ENCODE results near the gene GHRH. TPM values are rescaled to one million over a fixed set of nuclear protein-coding genes. Genes with fewer than 3 reads are reported as not detected.

Gene GHRH
- total RNA-seq, result not detected

GRCh38 chr20:37261714-37262113, at the start of gene GHRH:
Gene GHRH (minus strand): TSS chr20:37261814. CDS start chr20:37256889, 4,925 bp downstream.
- peaks cover 6% of the 10 kb centered on the region for H3K4me1 Mint-ChIP-seq (ENCODE audit: low read depth)

GRCh38 chr20:37310951-37311350, 49.3 kb upstream of the GHRH start:
- Mint-ChIP-seq H3K4me1 (ENCODE audit: low read depth) (peaks cover 30% of the 10 kb centered on the region), H3K36me3 (ENCODE audit: insufficient read depth in 2 of 2) (peaks cover 2 to 3% of the 10 kb centered on the region in 2 donors), H3K4me3 (no peak overlapping the region), H3K9me3 (no peaks in the 10 kb centered on the region), H3K27me3 (ENCODE audit: low read depth) (no peaks in the 10 kb centered on the region), H3K27ac (no peak overlapping the region)
- DNase-seq, result no peak
- ATAC-seq (replicated peaks in 1 of 2), result no peak

More at GRCh38 chr20:37261714-37262113, at the start of gene GHRH:
- Mint-ChIP-seq H3K27me3 (ENCODE audit: low read depth) (no peaks in the 10 kb centered on the region), H3K36me3 (ENCODE audit: insufficient read depth in 2 of 2) (no peaks in the 10 kb centered on the region), H3K27ac (no peak within 1 kb of the TSS), H3K9me3 (no peaks in the 10 kb centered on the region), H3K4me3 (no peak within 1 kb of the TSS)
- DNase-seq (no peak), ATAC-seq (replicated peaks in 1 of 2) (no peak)

GRCh38 chr20:37309936-37310590, 48.4 kb upstream of the GHRH start:
- no peak for ATAC-seq (replicated peaks in 1 of 2)
- DNase-seq, result no peak
- H3K9me3 Mint-ChIP-seq, result no peaks in the 10 kb centered on the region
- no peak overlapping the region for H3K27ac Mint-ChIP-seq
- peaks cover 2 to 3% of the 10 kb centered on the region in 2 donors for H3K36me3 Mint-ChIP-seq (ENCODE audit: insufficient read depth in 2 of 2)
- no peaks in the 10 kb centered on the region for H3K27me3 Mint-ChIP-seq (ENCODE audit: low read depth)
- peaks cover 21% of the 10 kb centered on the region for H3K4me1 Mint-ChIP-seq (ENCODE audit: low read depth)
- no peak overlapping the region for H3K4me3 Mint-ChIP-seq

- Mint-ChIP-seq H3K4me1 (ENCODE audit: low read depth) (peaks cover 18% of the 10 kb centered on the region), H3K9me3 (no peaks in the 10 kb centered on the region), H3K4me3 (peak overlapping the region in 1 of 2 donors; percentile 56), H3K27me3 (ENCODE audit: low read depth) (no peaks in the 10 kb centered on the region), H3K36me3 (ENCODE audit: insufficient read depth in 2 of 2) (peaks cover 2 to 3% of the 10 kb centered on the region in 2 donors), H3K27ac (peak overlapping the region; percentile 82)
- no peak for DNase-seq
- ATAC-seq (replicated peaks in 1 of 2), result no peak
Measured at GRCh38 chr20:37309290-37309689, 47.7 kb upstream of the GHRH start.

GRCh38 chr20:37308086-37309050, 46.8 kb upstream of the GHRH start:
- peak; percentile 8 to 28 for DNase-seq
- ATAC-seq (replicated peaks in 1 of 2), result peak; percentile 93 to 99

GRCh38 chr20:37305839-37306238, 44.2 kb upstream of the GHRH start:
- H3K9me3 Mint-ChIP-seq, result no peaks in the 10 kb centered on the region
- ATAC-seq (replicated peaks in 1 of 2) (no peak), DNase-seq (no peak)
- no peak overlapping the region for H3K27ac Mint-ChIP-seq
- H3K4me1 Mint-ChIP-seq (ENCODE audit: low read depth), result peaks cover 12% of the 10 kb centered on the region
- peaks cover 3 to 5% of the 10 kb centered on the region in 2 donors for H3K36me3 Mint-ChIP-seq (ENCODE audit: insufficient read depth in 2 of 2)
- H3K27me3 Mint-ChIP-seq (ENCODE audit: low read depth), result no peaks in the 10 kb centered on the region
- H3K4me3 Mint-ChIP-seq, result no peak overlapping the region

More at GRCh38 chr20:37308086-37309050, 46.8 kb upstream of the GHRH start:
- peak overlapping the region in 1 of 2 donors; percentile 56 for H3K4me3 Mint-ChIP-seq
- peaks cover 2 to 5% of the 10 kb centered on the region in 2 donors for H3K36me3 Mint-ChIP-seq (ENCODE audit: insufficient read depth in 2 of 2)
- H3K27ac Mint-ChIP-seq, result peak overlapping the region; percentile 82
- H3K27me3 Mint-ChIP-seq (ENCODE audit: low read depth), result no peaks in the 10 kb centered on the region
- H3K4me1 Mint-ChIP-seq (ENCODE audit: low read depth), result peaks cover 12% of the 10 kb centered on the region
- no peaks in the 10 kb centered on the region for H3K9me3 Mint-ChIP-seq

- Mint-ChIP-seq H3K27ac (no peak overlapping the region), H3K4me3 (no peak overlapping the region), H3K27me3 (ENCODE audit: low read depth) (no peaks in the 10 kb centered on the region), H3K4me1 (ENCODE audit: low read depth) (peaks cover 12% of the 10 kb centered on the region), H3K9me3 (no peaks in the 10 kb centered on the region), H3K36me3 (ENCODE audit: insufficient read depth in 2 of 2) (peaks cover 6 to 7% of the 10 kb centered on the region in 2 donors)
- no peak for DNase-seq
- no peak for ATAC-seq (replicated peaks in 1 of 2)
Measured at GRCh38 chr20:37305079-37305478, 43.5 kb upstream of the GHRH start.

- no peaks in the 10 kb centered on the region for H3K27me3 Mint-ChIP-seq (ENCODE audit: low read depth)
- H3K27ac Mint-ChIP-seq, result no peak overlapping the region
- no peaks in the 10 kb centered on the region for H3K9me3 Mint-ChIP-seq
- ATAC-seq (replicated peaks in 1 of 2), result no peak
- no peak overlapping the region for H3K4me3 Mint-ChIP-seq
- H3K4me1 Mint-ChIP-seq (ENCODE audit: low read depth), result peaks cover 5% of the 10 kb centered on the region
- no peak for DNase-seq
- peaks cover 6 to 10% of the 10 kb centered on the region in 2 donors for H3K36me3 Mint-ChIP-seq (ENCODE audit: insufficient read depth in 2 of 2)
Measured at GRCh38 chr20:37303637-37304036, 42.0 kb upstream of the GHRH start.

GRCh38 chr20:37302981-37303380, 41.4 kb upstream of the GHRH start:
- ATAC-seq (replicated peaks in 1 of 2), result no peak
- no peak overlapping the region for H3K4me3 Mint-ChIP-seq
- DNase-seq, result no peak
- peaks cover 6 to 14% of the 10 kb centered on the region in 2 donors for H3K36me3 Mint-ChIP-seq (ENCODE audit: insufficient read depth in 2 of 2)
- H3K9me3 Mint-ChIP-seq, result no peaks in the 10 kb centered on the region
- no peaks in the 10 kb centered on the region for H3K4me1 Mint-ChIP-seq (ENCODE audit: low read depth)
- no peak overlapping the region for H3K27ac Mint-ChIP-seq
- no peaks in the 10 kb centered on the region for H3K27me3 Mint-ChIP-seq (ENCODE audit: low read depth)

GRCh38 chr20:37301558-37301957, 39.9 kb upstream of the GHRH start:
- DNase-seq (no peak), ATAC-seq (replicated peaks in 1 of 2) (no peak)
- Mint-ChIP-seq H3K4me3 (no peak overlapping the region), H3K9me3 (no peaks in the 10 kb centered on the region), H3K27me3 (ENCODE audit: low read depth) (no peaks in the 10 kb centered on the region), H3K36me3 (ENCODE audit: insufficient read depth in 2 of 2) (peaks cover 6 to 14% of the 10 kb centered on the region in 2 donors), H3K4me1 (ENCODE audit: low read depth) (peaks cover 7% of the 10 kb centered on the region), H3K27ac (no peak overlapping the region)

- Mint-ChIP-seq H3K27me3 (ENCODE audit: low read depth) (no peaks in the 10 kb centered on the region), H3K9me3 (no peaks in the 10 kb centered on the region), H3K4me3 (no peak overlapping the region), H3K36me3 (ENCODE audit: insufficient read depth in 2 of 2) (peaks cover 6 to 14% of the 10 kb centered on the region in 2 donors), H3K4me1 (ENCODE audit: low read depth) (peaks cover 12% of the 10 kb centered on the region), H3K27ac (no peak overlapping the region)
- ATAC-seq (replicated peaks in 1 of 2), result no peak
- DNase-seq, result no peak
Measured at GRCh38 chr20:37301120-37301519, 39.5 kb upstream of the GHRH start.

- H3K27me3 Mint-ChIP-seq (ENCODE audit: low read depth), result no peaks in the 10 kb centered on the region
- H3K36me3 Mint-ChIP-seq (ENCODE audit: insufficient read depth in 2 of 2), result peaks cover 6 to 14% of the 10 kb centered on the region in 2 donors
- no peak overlapping the region for H3K4me3 Mint-ChIP-seq
- peaks cover 24% of the 10 kb centered on the region for H3K4me1 Mint-ChIP-seq (ENCODE audit: low read depth)
- H3K9me3 Mint-ChIP-seq, result no peaks in the 10 kb centered on the region
- H3K27ac Mint-ChIP-seq, result no peak overlapping the region
- no peak for DNase-seq
- no peak for ATAC-seq (replicated peaks in 1 of 2)
Measured at GRCh38 chr20:37299718-37300528, 38.3 kb upstream of the GHRH start.
